IMR-90 (cell line): ENCODE data around the gene IGSF10. TPM values are rescaled to one million over a fixed set of nuclear protein-coding genes. Genes with fewer than 3 reads are reported as not detected.

Experiments
- ATAC-seq: fragments of 200-7000 bp; cut with Tn5 transposase; 2 replicates; pipeline ENCODE4 v1.9.1; 2020; ENCODE audit warnings: low read depth, mild to moderate bottlenecking, moderate library complexity
- BruUV-seq: library from RNA; stranded (reverse); fragments of 400-500 nt; replicated peaks from 2 replicates; lab custom pipeline; 2021; lab: Mats Ljungman, UMichigan
- CTCF ChIA-PET: fragments of 300-600 bp; formaldehyde crosslinking; extraction: SDS; loops from one replicate; lab custom pipeline; 2021; ENCODE audit warnings: antibody characterized with exemption; lab: Yijun Ruan, JAX
- POLR2A ChIA-PET: fragments of 300-600 bp; sonication (Branson Sonifier 250); formaldehyde crosslinking; loops from one replicate; lab custom pipeline; 2022; ENCODE audit warnings: antibody characterized with exemption; ENCODE audit not compliant: unreplicated experiment; lab: Charles Lee
- DNase-seq: peaks from one replicate; pipeline ENCODE4 v3.0.0; 2013
- H2AFZ ChIP-seq: replicated peaks from 2 replicates; pipeline ENCODE3; 2013; ENCODE audit warnings: low read length, mild to moderate bottlenecking; ENCODE audit not compliant: poor library complexity
- H2AK5ac ChIP-seq: 2 replicates; pipeline ENCODE4 v1.6.1; 2013; ENCODE audit warnings: low read depth, low read length, inconsistent platforms
- H2AK9ac ChIP-seq: replicated peaks from 2 replicates; pipeline ENCODE3; 2013; ENCODE audit warnings: mild to moderate bottlenecking, low read depth, low read length, moderate library complexity; ENCODE audit not compliant: poor library complexity
- H2BK120ac ChIP-seq: 2 replicates; pipeline ENCODE4 v1.6.1; 2013; ENCODE audit warnings: low read depth, low read length, inconsistent platforms
- H2BK15ac ChIP-seq: 3 replicates; pipeline ENCODE4 v1.6.1; 2013; ENCODE audit warnings: low read depth, low read length, inconsistent platforms
- H2BK20ac ChIP-seq: 2 replicates; pipeline ENCODE4 v1.6.1; 2013; ENCODE audit warnings: low read depth, mild to moderate bottlenecking, inconsistent platforms, low read length, moderate library complexity
- H2BK5ac ChIP-seq: 2 replicates; pipeline ENCODE4 v1.6.1; 2013; ENCODE audit warnings: mild to moderate bottlenecking, low read depth, low read length, inconsistent platforms; ENCODE audit not compliant: poor library complexity, severe bottlenecking
- H3K14ac ChIP-seq: replicated peaks from 2 replicates; pipeline ENCODE4 v1.6.1; 2013; ENCODE audit warnings: low read depth, low read length, inconsistent platforms
- H3K18ac ChIP-seq: 2 replicates; pipeline ENCODE4 v1.6.1; 2013; ENCODE audit warnings: low read depth, low read length, control low read depth
- H3K23ac ChIP-seq: 2 replicates; pipeline ENCODE4 v1.6.1; 2013; ENCODE audit warnings: low read depth, low read length, inconsistent platforms
- H3K27ac ChIP-seq: 2 replicates; pipeline ENCODE4 v1.5.1; 2013; ENCODE audit warnings: mild to moderate bottlenecking, control low read depth, low read length; ENCODE audit not compliant: insufficient read depth
- H3K27me3 ChIP-seq: 2 replicates; pipeline ENCODE4 v1.6.1; 2013; ENCODE audit warnings: low read length; ENCODE audit not compliant: control insufficient read depth, insufficient read depth
- H3K36me3 ChIP-seq: 2 replicates; pipeline ENCODE4 v1.6.1; 2013; ENCODE audit warnings: low read length, mixed read lengths; ENCODE audit not compliant: control insufficient read depth, insufficient read depth
- H3K4ac ChIP-seq: 2 replicates; pipeline ENCODE4 v1.6.1; 2013; ENCODE audit warnings: low read depth, low read length, inconsistent platforms
- H3K4me1 ChIP-seq: 2 replicates; pipeline ENCODE4 v1.6.1; 2013; ENCODE audit warnings: low read length, mixed read lengths; ENCODE audit not compliant: control insufficient read depth, insufficient read depth
- H3K4me2 ChIP-seq: 2 replicates; pipeline ENCODE4 v1.6.1; 2013; ENCODE audit warnings: low read depth, mild to moderate bottlenecking, control low read depth, low read length, moderate library complexity
- H3K4me3 ChIP-seq: 2 replicates; pipeline ENCODE4 v1.5.1; 2013; ENCODE audit warnings: low read depth, mild to moderate bottlenecking, control low read depth, low read length, moderate library complexity; ENCODE audit not compliant: insufficient read depth
- H3K56ac ChIP-seq: 2 replicates; pipeline ENCODE4 v1.6.1; 2013; ENCODE audit warnings: low read length, inconsistent platforms; ENCODE audit not compliant: insufficient read depth; ENCODE audit errors: extremely low read depth
- H3K79me1 ChIP-seq, 2 experiments: 2 replicates each; pipeline ENCODE4 v1.6.1; 2013; ENCODE audit warnings: low read length in 2 of 2, inconsistent platforms in 1 of 2, low read depth in 1 of 2
- H3K9ac ChIP-seq: 2 replicates; pipeline ENCODE4 v1.6.1; 2013; ENCODE audit warnings: low read depth, low read length, control low read depth
- H3K9me1 ChIP-seq: 2 replicates; pipeline ENCODE4 v1.6.1; 2013; ENCODE audit warnings: low read length, inconsistent platforms; ENCODE audit not compliant: insufficient read depth
- H3K9me3 ChIP-seq: 2 replicates; pipeline ENCODE4 v1.6.1; 2013; ENCODE audit warnings: low read length; ENCODE audit not compliant: control insufficient read depth, insufficient read depth
- H4K20me1 ChIP-seq: 2 replicates; pipeline ENCODE4 v1.6.1; 2013; ENCODE audit warnings: low read length, inconsistent platforms; ENCODE audit not compliant: insufficient read depth
- H4K5ac ChIP-seq: 2 replicates; pipeline ENCODE4 v1.6.1; 2013; ENCODE audit warnings: mild to moderate bottlenecking, low read depth, low read length, control low read depth
- H4K8ac ChIP-seq, 2 experiments: 2 replicates each; pipeline ENCODE4 v1.6.1; 2013; ENCODE audit warnings: low read depth in 2 of 2, low read length in 2 of 2, control low read depth in 1 of 2, inconsistent platforms in 1 of 2
- H4K91ac ChIP-seq: 2 replicates; pipeline ENCODE4 v1.6.1; 2013; ENCODE audit warnings: low read depth, low read length, inconsistent platforms; ENCODE audit not compliant: insufficient read depth
- CEBPB ChIP-seq: IDR thresholded peaks from 2 replicates; pipeline ENCODE4 v1.6.1; 2012; ENCODE audit warnings: low read depth, low read length, improper control_type of control experiment
- CHD1 ChIP-seq: IDR thresholded peaks from 2 replicates; pipeline ENCODE4 v1.6.1; 2012; ENCODE audit warnings: low read depth, low read length, improper control_type of control experiment
- CTCF ChIP-seq: conservative IDR thresholded peaks from 2 replicates; pipeline ENCODE4 v1.5.1; 2012; ENCODE audit warnings: mild to moderate bottlenecking, low read depth, low read length, improper control_type of control experiment
- ELK1 ChIP-seq: fragments of 150-350 bp; IDR thresholded peaks from 2 replicates; pipeline ENCODE4 v1.6.1; 2016; ENCODE audit warnings: low read depth, mild to moderate bottlenecking, low read length, moderate library complexity, borderline replicate concordance
- FOS ChIP-seq: fragments of 150-350 bp; IDR thresholded peaks from 2 replicates; pipeline ENCODE4 v1.6.1; 2016; ENCODE audit warnings: low read depth, low read length
- MAFK ChIP-seq: IDR thresholded peaks from 2 replicates; pipeline ENCODE4 v1.6.1; 2012; ENCODE audit warnings: low read depth, low read length, improper control_type of control experiment
- MAZ ChIP-seq: IDR thresholded peaks from 2 replicates; pipeline ENCODE4 v1.6.1; 2012; ENCODE audit warnings: low read depth, mild to moderate bottlenecking, low read length, improper control_type of control experiment, moderate library complexity, borderline replicate concordance
- NFE2L2 ChIP-seq: fragments of 150-350 bp; IDR thresholded peaks from 2 replicates; pipeline ENCODE4 v1.6.1; 2016; ENCODE audit warnings: low read depth, mild to moderate bottlenecking, low read length
- POLR2A ChIP-seq: IDR thresholded peaks from 2 replicates; pipeline ENCODE4 v1.6.1; 2012; ENCODE audit warnings: mild to moderate bottlenecking, low read depth, low read length
- RAD21 ChIP-seq: IDR thresholded peaks from 2 replicates; pipeline ENCODE4 v1.6.1; 2012; ENCODE audit warnings: low read length, improper control_type of control experiment
- RCOR1 ChIP-seq: IDR thresholded peaks from 2 replicates; pipeline ENCODE4 v1.6.1; 2012; ENCODE audit warnings: mild to moderate bottlenecking, low read length, improper control_type of control experiment; ENCODE audit not compliant: insufficient replicate concordance
- RFX5 ChIP-seq: IDR thresholded peaks from 2 replicates; pipeline ENCODE4 v1.8.0; 2012; ENCODE audit warnings: low read depth, mild to moderate bottlenecking, low read length, moderate library complexity
- SMC3 ChIP-seq: fragments of 150-350 bp; IDR thresholded peaks from 2 replicates; pipeline ENCODE4 v1.6.1; 2016; ENCODE audit warnings: low read depth, mild to moderate bottlenecking, antibody characterized with exemption, low read length, moderate library complexity
- USF2 ChIP-seq: fragments of 150-350 bp; IDR thresholded peaks from 2 replicates; pipeline ENCODE4 v1.6.1; 2017; ENCODE audit warnings: mild to moderate bottlenecking, antibody characterized with exemption, low read length, low read depth
- WGBS, 2 experiments: methylation state at CpG; one replicate each; pipeline versions ENCODE4 v1.1.5 to v1.1.7; 2013; ENCODE audit warnings: missing lambda C conversion rate in 2 of 2; ENCODE audit not compliant: insufficient read length in 1 of 2; ENCODE audit errors: extremely low coverage in 2 of 2; 5-methylcytosine and 5-hydroxymethylcytosine counted together
- dilution Hi-C: fragments of 300-500 bp; cut with HindIII; formaldehyde crosslinking; loops from one replicate; pipeline ENCODE4 v1.14.3; 2018; ENCODE audit warnings: low sequenced_read_pairs; ENCODE audit not compliant: unreplicated experiment
- in situ Hi-C: fragments of 300-500 bp; cut with MboI; formaldehyde crosslinking; loops from 3 replicates; pipeline ENCODE4 v1.14.3; 2019; ENCODE audit warnings: low sequenced_read_pairs, inconsistent platforms, mixed read lengths
- intact Hi-C: fragments of 100-400 bp; cut with micrococcal nuclease; formaldehyde crosslinking; loops from 2 replicates; pipeline ENCODE4 v1.10.0; 2022
- polyA plus RNA-seq, 3 experiments: library from polyadenylated mRNA; depleted of rRNA; stranded (reverse); fragments of >200 nt; gene quantifications; 2 replicates each; pipeline ENCODE4 v1.2.3, GENCODE V29; 2012; ENCODE audit warnings: low replicate concordance in 1 of 3
- total RNA-seq: library from RNA; depleted of rRNA; stranded (reverse); fragments of >200 nt; gene quantifications from 2 replicates; pipeline ENCODE4 v1.2.3, GENCODE V29; 2012

IGSF10 gene
- total and polyA plus RNA-seq, 2 of the 4 experiments (the other 2 are of a cell fraction) = under 0.01 to 0.07 TPM

- ATAC-seq = no peak
- no peak for DNase-seq
- Histone ChIP-seq H3K4ac (0 out of 2 replicates have a peak overlapping the region, but pooled peaks have one; percentile 34), H2AFZ (no peak overlapping the region), H4K91ac (no peak overlapping the region), H2BK5ac (no peak overlapping the region), H3K27me3 (no peaks in the 10 kb centered on the region), H2AK5ac (no peak overlapping the region), H3K9me3 (no peaks in the 10 kb centered on the region), H3K56ac (no peak overlapping the region), H3K36me3 (no peaks in the 10 kb centered on the region), H2BK20ac (peak overlapping the region; percentile 57; the same call in 1 of the 2 replicates), H2BK15ac (no peak overlapping the region), H3K27ac (no peak overlapping the region), H3K18ac (no peak overlapping the region), H3K4me1 (peaks cover 4% of the 10 kb centered on the region; the same call in 1 of the 2 replicates), H3K4me2 (no peak overlapping the region), H3K14ac (no peak overlapping the region), H2AK9ac (no peak overlapping the region), H4K8ac (no peak overlapping the region), H3K79me1 (no peaks in the 10 kb centered on the region), H3K4me3 (no peak overlapping the region), H2BK120ac (no peak overlapping the region), H3K9ac (no peak overlapping the region), H4K5ac (no peak overlapping the region), H3K9me1 (peaks cover 3% of the 10 kb centered on the region; the same call in 1 of the 2 replicates), H3K23ac (no peak overlapping the region), H4K20me1 (no peaks in the 10 kb centered on the region)
- in situ Hi-C loops (no loop called here), intact Hi-C loops (no loop called here), dilution Hi-C loops (no loop called here)
- no peak for TF ChIP-seq RFX5
- no peak for TF ChIP-seq RAD21
- no peak for TF ChIP-seq USF2
- TF ChIP-seq ELK1 = no peak
- no peak for TF ChIP-seq CEBPB
- no peak for TF ChIP-seq CHD1
- TF ChIP-seq FOS = no peak
- TF ChIP-seq RCOR1 = no peak
- TF ChIP-seq NFE2L2 = no peak
- peak; percentile 34; the same call in 1 of the 2 replicates for TF ChIP-seq CTCF
- TF ChIP-seq SMC3 = peak; percentile 17; the same call in 1 of the 2 replicates
- TF ChIP-seq MAFK = no peak
- no peak for TF ChIP-seq MAZ
- TF ChIP-seq POLR2A = no peak
- CTCF ChIA-PET = interaction anchor here (0.6 to 1.0 kb wide), 5 partner anchors 9 to 586 kb away, joined by 3 read pairs; no protein-coding TSS in a partner anchor
- POLR2A ChIA-PET = no interaction called here
- WGBS, 2 experiments = 80% methylated on average over 1 of the region's 4 CpGs; no CpG with 5 or more reads in 1 of the 2 experiments
- no TSS peak for BruUV-seq
These were observed 35.1 kb downstream of the IGSF10 start for GRCh38 chr3:151425627-151426340.
